GM18502 (cell line): ENCODE data around the gene CHRNG.
"Not testable (repeated sequence)": the region's sequence is repeated elsewhere in the genome, so short reads cannot be mapped to it uniquely, and the experiment has no call there.

Experiments
- ATAC-seq: cut with Tn5 transposase; IDR thresholded peaks from one replicate; pipeline ENCODE4 v1.9.1; 2021; ENCODE audit warnings: mild to moderate bottlenecking; ENCODE audit not compliant: unreplicated experiment, poor library complexity

Gene CHRNG

GRCh38 chr2:232525791-232526371 lies 13.6 kb upstream of the CHRNG start, which contains the start of gene CHRND:
Gene CHRND, plus strand, starts transcription at chr2:232526160. Its CDS starts 56 bp downstream, at chr2:232526216.
- no peak for ATAC-seq

GRCh38 chr2:232526372-232526941 lies 13.0 kb upstream of the CHRNG start:
- no peak for ATAC-seq

GRCh38 chr2:232527905-232528470 lies 11.5 kb upstream of the CHRNG start:
- ATAC-seq = no peak

- ATAC-seq = no peak
Observed at GRCh38 chr2:232528746-232529460, 10.6 kb upstream of the CHRNG start.

GRCh38 chr2:232529806-232530547 lies 9.5 kb upstream of the CHRNG start:
- no peak for ATAC-seq

- no peak for ATAC-seq
Observed at GRCh38 chr2:232530626-232531260, 8.7 kb upstream of the CHRNG start.

GRCh38 chr2:232532419-232532818 lies 7.1 kb upstream of the CHRNG start:
- ATAC-seq = no peak

GRCh38 chr2:232532821-232533220 lies 6.7 kb upstream of the CHRNG start:
- not testable (repeated sequence) for ATAC-seq

GRCh38 chr2:232533944-232534710 lies 5.4 kb upstream of the CHRNG start:
- no peak for ATAC-seq

- ATAC-seq = no peak
Observed at GRCh38 chr2:232534940-232535651, 4.4 kb upstream of the CHRNG start.

- no peak for ATAC-seq
Observed at GRCh38 chr2:232535761-232536530, 3.5 kb upstream of the CHRNG start.

GRCh38 chr2:232537079-232537478 lies 2.4 kb upstream of the CHRNG start:
- no peak for ATAC-seq

GRCh38 chr2:232537499-232537898 lies 2.0 kb upstream of the CHRNG start:
- no peak for ATAC-seq

GRCh38 chr2:232538671-232539070 lies 821 bp upstream of the CHRNG start:
- no peak for ATAC-seq

- no peak for ATAC-seq
Observed at GRCh38 chr2:232540441-232541041, 1.0 kb downstream of the CHRNG start.

GRCh38 chr2:232541195-232541960 lies 1.9 kb downstream of the CHRNG start:
- ATAC-seq = no peak
